PC-3 (cell line): ENCODE data around the gene OLFML2A. TPM values are rescaled to one million over a fixed set of nuclear protein-coding genes. Genes with fewer than 3 reads are reported as not detected.

Source experiments
- ATAC-seq: fragments of 200-7000 bp; cut with Tn5 transposase; 2 replicates; pipeline ENCODE4 v1.9.1; 2020; ENCODE audit warnings: mild to moderate bottlenecking, moderate library complexity
- BruUV-seq: library from RNA; stranded (reverse); fragments of 400-500 nt; replicated peaks from 2 replicates; lab custom pipeline; 2021; lab: Mats Ljungman, UMichigan
- CTCF ChIA-PET: fragments of 300-600 bp; sonication (Branson Sonifier 250); formaldehyde crosslinking; loops from one replicate; lab custom pipeline; 2022; ENCODE audit warnings: antibody characterized with exemption; lab: Charles Lee
- POLR2A ChIA-PET: fragments of 300-600 bp; sonication (Branson Sonifier 250); formaldehyde crosslinking; loops from one replicate; lab custom pipeline; 2022; ENCODE audit warnings: antibody characterized with exemption; ENCODE audit not compliant: unreplicated experiment; lab: Charles Lee
- DNase-seq: peaks from one replicate; pipeline ENCODE4 v3.0.0-alpha.2; 2015
- H2AFZ ChIP-seq: fragments of 300-600 bp; sonication (generic); 2 replicates; pipeline ENCODE4 v1.6.0; 2016; ENCODE audit warnings: antibody characterized with exemption, low read length
- H3F3A ChIP-seq: fragments of 300-600 bp; sonication (generic); one replicate; pipeline ENCODE4 v1.6.0; 2017; ENCODE audit warnings: antibody characterized with exemption, low read length, control low read depth, mild to moderate bottlenecking; ENCODE audit not compliant: unreplicated experiment
- H3K27ac ChIP-seq: fragments of 300-600 bp; sonication (generic); 2 replicates; pipeline ENCODE4 v1.5.1; 2016; ENCODE audit warnings: mild to moderate bottlenecking, low read length
- H3K27me3 ChIP-seq: fragments of 300-600 bp; sonication (generic); 2 replicates; pipeline ENCODE4 v1.6.1; 2016; ENCODE audit warnings: low read length, mixed read lengths
- H3K36me3 ChIP-seq: fragments of 300-600 bp; sonication (generic); 2 replicates; pipeline ENCODE4 v1.6.1; 2016; ENCODE audit warnings: low read depth, mixed run types, low read length, mixed read lengths
- H3K4me1 ChIP-seq: fragments of 300-600 bp; sonication (generic); 2 replicates; pipeline ENCODE4 v1.5.1; 2016; ENCODE audit warnings: low read length; ENCODE audit not compliant: insufficient read depth
- H3K4me2 ChIP-seq: fragments of 300-600 bp; sonication (generic); 2 replicates; pipeline ENCODE4 v1.6.0; 2016; ENCODE audit warnings: low read length
- H3K4me3 ChIP-seq: fragments of 300-600 bp; sonication (generic); 2 replicates; pipeline ENCODE4 v1.5.1; 2016; ENCODE audit warnings: mild to moderate bottlenecking, low read length, mixed read lengths
- H3K79me2 ChIP-seq: fragments of 300-600 bp; sonication (generic); 2 replicates; pipeline ENCODE4 v1.6.1; 2017; ENCODE audit warnings: low read length, mixed read lengths
- H3K9ac ChIP-seq: fragments of 300-600 bp; sonication (generic); 2 replicates; pipeline ENCODE4 v1.6.0; 2016; ENCODE audit warnings: mild to moderate bottlenecking, low read length
- H3K9me2 ChIP-seq: fragments of 300-600 bp; sonication (generic); replicated peaks from 2 replicates; pipeline ENCODE4 v1.6.1; 2016; ENCODE audit warnings: mixed run types, low read length, mixed read lengths
- H3K9me3 ChIP-seq: fragments of 300-600 bp; sonication (generic); 2 replicates; pipeline ENCODE4 v1.6.1; 2016; ENCODE audit warnings: low read length, mixed read lengths
- H4K20me1 ChIP-seq: fragments of 300-600 bp; sonication (generic); 2 replicates; pipeline ENCODE4 v1.6.1; 2016; ENCODE audit warnings: low read length, mixed read lengths
- EZH2 ChIP-seq: fragments of 300-600 bp; sonication (generic); IDR thresholded peaks from one replicate; pipeline ENCODE4 v1.6.1; 2017; ENCODE audit warnings: antibody characterized with exemption, mild to moderate bottlenecking, low read length; ENCODE audit not compliant: unreplicated experiment
- EZH2phosphoT487 ChIP-seq: fragments of 300-600 bp; sonication (generic); IDR thresholded peaks from 2 replicates; pipeline ENCODE4 v1.6.1; 2018; ENCODE audit warnings: mild to moderate bottlenecking, antibody characterized with exemption, low read length, borderline replicate concordance
- intact Hi-C: fragments of 100-400 bp; cut with micrococcal nuclease; formaldehyde crosslinking; loops from 2 replicates; pipeline ENCODE4 v1.9.0; 2023
- total RNA-seq: library from RNA; depleted of rRNA; stranded (reverse); fragments of >200 nt; gene quantifications from 2 replicates; pipeline ENCODE4 v1.2.3, GENCODE V29; 2014
- TF ChIP-seq, protein P1 (sequence below): fragments of 300-600 bp; sonication (generic); conservative IDR thresholded peaks from 2 replicates; pipeline ENCODE4 v1.5.1; 2017; ENCODE audit warnings: antibody characterized with exemption, low read depth, mild to moderate bottlenecking, low read length

OLFML2A gene
- total RNA-seq, 1 experiment from 2014 or later, result 3.4 TPM

DNA sequence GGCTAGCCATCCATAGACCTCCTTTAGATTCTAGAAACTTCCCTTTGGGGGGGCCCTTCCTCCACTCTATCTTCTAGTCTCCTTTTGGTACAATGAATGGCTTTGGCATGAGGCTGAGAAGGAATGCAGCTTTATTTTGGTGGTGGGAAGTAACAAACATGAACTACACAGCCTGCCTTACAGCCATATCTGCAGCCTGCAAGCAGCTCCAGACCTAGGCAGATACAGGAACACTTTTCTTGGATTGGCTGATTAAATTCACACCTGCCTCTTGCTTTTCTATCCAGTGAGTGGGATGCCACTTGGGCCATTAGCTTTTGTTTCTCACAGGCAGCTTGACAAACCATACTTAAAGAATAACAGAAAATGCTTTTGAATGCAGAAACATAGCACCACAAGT, 34.0 kb upstream of the OLFML2A start:
- Histone ChIP-seq H3K27me3 (no peaks in the 10 kb centered on the region), H3K4me1 (no peaks in the 10 kb centered on the region), H3K27ac (no peak overlapping the region), H3K9ac (no peak overlapping the region), H3K9me2 (no peaks in the 10 kb centered on the region), H3K36me3 (no peaks in the 10 kb centered on the region), H3F3A (no peaks in the 10 kb centered on the region), H3K4me2 (no peak overlapping the region), H3K79me2 (no peaks in the 10 kb centered on the region), H3K4me3 (no peak overlapping the region), H4K20me1 (no peaks in the 10 kb centered on the region), H2AFZ (no peak overlapping the region), H3K9me3 (no peaks in the 10 kb centered on the region)
- no peak for TF ChIP-seq EZH2phosphoT487
- no peak for TF ChIP-seq EZH2
- TF ChIP-seq, protein P1, sequence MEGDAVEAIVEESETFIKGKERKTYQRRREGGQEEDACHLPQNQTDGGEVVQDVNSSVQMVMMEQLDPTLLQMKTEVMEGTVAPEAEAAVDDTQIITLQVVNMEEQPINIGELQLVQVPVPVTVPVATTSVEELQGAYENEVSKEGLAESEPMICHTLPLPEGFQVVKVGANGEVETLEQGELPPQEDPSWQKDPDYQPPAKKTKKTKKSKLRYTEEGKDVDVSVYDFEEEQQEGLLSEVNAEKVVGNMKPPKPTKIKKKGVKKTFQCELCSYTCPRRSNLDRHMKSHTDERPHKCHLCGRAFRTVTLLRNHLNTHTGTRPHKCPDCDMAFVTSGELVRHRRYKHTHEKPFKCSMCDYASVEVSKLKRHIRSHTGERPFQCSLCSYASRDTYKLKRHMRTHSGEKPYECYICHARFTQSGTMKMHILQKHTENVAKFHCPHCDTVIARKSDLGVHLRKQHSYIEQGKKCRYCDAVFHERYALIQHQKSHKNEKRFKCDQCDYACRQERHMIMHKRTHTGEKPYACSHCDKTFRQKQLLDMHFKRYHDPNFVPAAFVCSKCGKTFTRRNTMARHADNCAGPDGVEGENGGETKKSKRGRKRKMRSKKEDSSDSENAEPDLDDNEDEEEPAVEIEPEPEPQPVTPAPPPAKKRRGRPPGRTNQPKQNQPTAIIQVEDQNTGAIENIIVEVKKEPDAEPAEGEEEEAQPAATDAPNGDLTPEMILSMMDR, result no peak
- BruUV-seq, result no TSS peak
- CTCF ChIA-PET, result no interaction called here
- POLR2A ChIA-PET, result no interaction called here
- intact Hi-C loops, result no loop called here
- ATAC-seq, result no peak
- DNase-seq, result no peak

DNA sequence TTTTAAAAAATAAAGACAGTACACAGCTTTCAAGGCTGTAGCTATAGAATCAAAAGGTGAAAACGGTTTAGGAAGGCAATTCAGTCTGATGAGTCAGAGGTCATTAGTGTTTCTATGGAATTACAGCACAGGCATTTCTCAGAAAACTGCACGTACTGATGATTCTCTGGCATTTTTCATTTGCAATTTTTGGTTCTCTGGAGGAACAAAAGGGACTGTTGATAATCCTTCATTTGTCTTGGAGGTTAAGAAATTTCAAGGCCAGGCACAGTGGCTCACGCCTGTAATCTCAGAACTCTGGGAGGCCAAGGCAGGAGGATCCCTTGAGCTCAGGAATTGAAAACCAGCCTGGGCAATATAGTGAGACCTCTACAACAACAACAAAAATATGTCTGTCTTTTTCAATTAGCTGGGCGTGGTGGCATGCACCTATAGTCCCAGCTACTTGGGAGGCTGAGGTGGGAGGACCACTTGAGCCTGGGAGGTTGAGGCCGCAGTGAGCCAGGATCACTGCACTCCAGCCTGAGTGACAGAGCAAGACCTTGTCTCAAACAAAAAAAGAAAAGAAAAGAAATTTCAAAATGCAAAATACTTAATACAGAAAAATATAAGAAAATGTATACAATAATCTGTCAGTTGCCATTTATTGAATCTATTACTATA, 33.1 kb upstream of the OLFML2A start:
- Histone ChIP-seq H4K20me1 (no peaks in the 10 kb centered on the region), H3K36me3 (no peaks in the 10 kb centered on the region), H2AFZ (no peak overlapping the region), H3K4me1 (no peaks in the 10 kb centered on the region), H3K27me3 (no peaks in the 10 kb centered on the region), H3K4me3 (no peak overlapping the region), H3F3A (no peaks in the 10 kb centered on the region), H3K27ac (no peak overlapping the region), H3K79me2 (no peaks in the 10 kb centered on the region), H3K9me2 (no peaks in the 10 kb centered on the region), H3K9ac (no peak overlapping the region), H3K9me3 (no peaks in the 10 kb centered on the region), H3K4me2 (no peak overlapping the region)
- POLR2A ChIA-PET, result no interaction called here
- BruUV-seq, result no TSS peak
- ATAC-seq (no peak), DNase-seq (no peak)
- CTCF ChIA-PET, result no interaction called here
- no peak for TF ChIP-seq EZH2phosphoT487
- TF ChIP-seq EZH2, result no peak
- TF ChIP-seq, protein P1, result no peak
- intact Hi-C loops, result no loop called here

DNA sequence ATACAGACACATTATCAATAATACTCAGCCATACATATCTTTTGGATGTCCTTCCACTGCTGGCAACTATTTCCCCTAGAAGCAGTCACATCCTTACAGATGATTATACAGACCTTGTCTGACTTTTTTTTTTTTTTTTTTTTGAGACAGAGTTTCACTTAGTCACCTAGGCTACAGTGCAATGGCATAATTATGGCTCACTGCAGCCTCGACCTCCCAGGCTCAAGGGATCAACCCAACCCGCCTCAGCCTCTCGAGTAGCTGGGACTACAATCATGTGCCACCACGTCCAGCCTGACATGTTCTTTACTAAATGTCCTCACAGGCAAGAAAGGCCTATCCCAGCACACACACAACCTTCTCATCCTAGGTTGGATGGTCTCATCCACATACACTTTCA, 29.9 kb upstream of the OLFML2A start:
- CTCF ChIA-PET, result no interaction called here
- DNase-seq, result no peak
- no peak for ATAC-seq
- Histone ChIP-seq H3K27me3 (no peaks in the 10 kb centered on the region), H3K4me3 (no peak overlapping the region), H3K4me1 (0 out of 2 replicates have a peak, but pooled peaks cover 2% of the 10 kb centered on the region), H3K4me2 (no peak overlapping the region), H3K9ac (no peak overlapping the region), H3K27ac (no peak overlapping the region), H3K9me2 (no peaks in the 10 kb centered on the region), H3K79me2 (no peaks in the 10 kb centered on the region), H3F3A (no peaks in the 10 kb centered on the region), H3K36me3 (no peaks in the 10 kb centered on the region), H3K9me3 (no peaks in the 10 kb centered on the region), H2AFZ (no peak overlapping the region), H4K20me1 (no peaks in the 10 kb centered on the region)
- POLR2A ChIA-PET, result no interaction called here
- TF ChIP-seq EZH2phosphoT487, result no peak
- TF ChIP-seq, protein P1, result no peak
- no peak for TF ChIP-seq EZH2
- intact Hi-C loops, result no loop called here
- BruUV-seq, result no TSS peak
